HG03520 (cell line): Measurements from ENCODE around the gene XKR8.
"Not testable (repeated sequence)": the region's sequence is repeated elsewhere in the genome, so short reads cannot be mapped to it uniquely, and the experiment has no call there.

Experiments used
- ATAC-seq: cut with Tn5 transposase; IDR thresholded peaks from one replicate; pipeline ENCODE4 v1.9.1; 2021; ENCODE audit warnings: mild to moderate bottlenecking, moderate library complexity; ENCODE audit not compliant: unreplicated experiment

XKR8 gene

DNA sequence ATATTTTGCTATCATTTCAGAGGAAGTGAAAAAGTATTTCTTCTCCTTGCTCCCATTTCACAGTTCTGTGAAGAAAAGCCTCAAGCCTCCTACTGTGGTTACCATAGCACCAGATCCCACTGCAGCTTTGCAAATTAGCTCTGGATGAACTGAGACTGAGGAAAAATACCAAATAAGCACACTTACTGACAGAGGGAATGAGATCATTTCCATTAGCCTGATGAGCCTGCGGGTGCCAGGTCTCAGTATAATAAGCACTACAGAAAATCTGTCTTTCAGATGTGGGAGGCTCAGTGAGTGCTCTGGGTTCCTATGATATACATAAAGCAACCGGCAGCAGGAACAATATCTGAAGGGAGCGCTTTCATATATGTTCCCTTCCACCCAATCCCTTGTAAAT lies 21.4 kb downstream of the XKR8 start:
- no peak for ATAC-seq

DNA sequence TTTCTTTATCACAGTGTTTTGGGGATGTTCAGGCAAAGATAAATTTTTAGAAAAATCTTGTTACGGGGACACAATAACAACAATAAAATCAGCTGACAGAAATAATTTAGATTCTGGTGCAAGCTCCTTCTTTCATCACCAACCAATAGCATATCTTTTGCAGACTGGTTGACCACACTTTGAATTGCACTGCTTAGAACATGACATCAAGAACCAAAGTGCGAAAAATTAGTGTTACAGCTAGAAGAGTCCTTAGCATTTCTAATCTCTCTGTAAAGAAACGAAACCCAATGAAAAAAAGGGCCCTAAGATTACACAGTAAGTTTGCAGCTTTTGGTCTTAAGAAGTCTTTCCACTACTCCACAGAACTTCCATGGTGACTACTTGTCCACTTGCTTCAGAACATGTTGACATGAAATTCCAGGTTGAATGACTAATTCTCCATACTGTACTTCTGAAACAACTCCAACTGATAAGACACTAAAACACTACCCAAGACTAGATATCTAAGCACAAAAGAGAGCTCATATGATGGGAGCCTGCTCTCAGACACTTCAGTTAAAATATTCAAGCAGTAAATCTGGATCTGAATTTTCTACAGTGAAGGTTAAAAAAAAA lies 31.3 kb downstream of the XKR8 start:
- no peak for ATAC-seq

DNA sequence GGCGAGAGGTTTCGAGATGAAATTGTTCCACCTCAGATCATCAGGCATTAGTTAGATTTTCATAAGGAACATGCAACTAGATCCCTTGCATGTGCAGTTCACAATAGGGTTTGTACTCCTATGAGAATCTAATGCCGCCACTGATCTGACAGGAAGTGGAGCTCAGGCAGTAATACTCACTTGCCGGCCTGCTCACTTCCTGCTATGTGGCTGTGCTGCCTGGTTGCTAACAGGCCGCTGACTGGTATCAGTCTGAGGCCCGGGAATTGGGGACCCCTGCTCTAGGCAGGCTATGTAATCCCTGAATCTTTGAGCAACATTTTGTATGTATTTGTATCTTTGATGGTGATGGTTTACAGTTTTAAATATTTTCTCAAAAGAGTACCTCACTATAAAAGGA lies 32.5 kb downstream of the XKR8 start:
- ATAC-seq: no peak

DNA sequence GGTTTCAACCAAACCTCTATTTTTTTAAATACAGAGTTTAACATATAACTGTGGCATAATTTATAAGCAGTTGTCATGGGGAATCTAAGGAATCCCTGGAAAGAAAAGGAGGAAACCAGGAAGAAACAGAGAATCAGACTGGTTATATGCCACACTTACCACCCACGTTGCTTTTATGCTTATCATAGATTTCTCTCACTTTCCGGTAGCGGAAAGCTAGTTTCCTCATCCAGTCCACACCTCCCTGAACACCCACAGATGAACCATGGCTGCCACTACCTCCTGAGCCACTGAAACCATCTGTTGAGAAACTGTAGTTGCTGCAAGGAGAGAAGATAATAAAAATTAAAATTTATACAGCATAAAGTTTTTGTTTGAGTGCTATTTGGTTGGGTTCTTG lies 33.5 kb downstream of the XKR8 start:
- ATAC-seq: no peak

DNA sequence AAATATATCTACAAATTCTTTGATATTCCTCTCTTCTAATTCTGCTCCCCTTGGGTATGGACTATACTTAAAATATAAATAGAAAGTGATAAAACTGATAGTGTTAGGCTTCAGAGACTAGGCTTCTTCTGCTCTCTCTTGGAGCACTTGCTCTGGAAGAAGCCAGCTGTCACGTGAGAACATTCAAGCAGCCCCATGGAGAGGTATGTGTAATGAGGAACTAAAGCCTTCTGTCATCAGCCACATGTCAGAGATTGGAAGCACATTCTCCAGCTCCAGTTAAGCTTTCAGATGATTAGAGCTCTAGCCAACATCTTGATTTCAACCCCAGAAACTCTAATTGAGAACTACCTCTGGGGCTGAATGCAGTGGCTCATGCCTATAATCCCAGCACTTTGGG lies 34.3 kb downstream of the XKR8 start:
- ATAC-seq: no peak

DNA sequence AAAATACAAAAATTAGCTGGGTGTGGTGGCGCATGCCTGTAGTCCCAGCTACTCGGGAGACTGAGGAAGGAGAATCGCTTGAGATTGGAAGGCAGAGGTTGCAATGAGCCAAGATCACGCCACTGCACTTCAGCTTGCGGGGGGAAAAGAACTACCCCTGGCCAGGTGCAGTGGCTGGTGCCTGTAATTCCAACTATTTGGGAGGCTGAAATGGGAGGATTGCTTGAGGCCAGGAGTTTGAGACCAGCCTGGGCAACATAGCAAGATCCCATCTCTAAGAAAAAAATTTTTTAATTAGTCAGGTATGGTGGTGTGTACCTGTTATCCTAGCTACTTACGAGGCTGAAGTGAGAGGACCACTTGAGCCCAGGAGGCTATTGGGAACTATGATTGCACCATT lies 34.8 kb downstream of the XKR8 start:
- not testable (repeated sequence) for ATAC-seq

DNA sequence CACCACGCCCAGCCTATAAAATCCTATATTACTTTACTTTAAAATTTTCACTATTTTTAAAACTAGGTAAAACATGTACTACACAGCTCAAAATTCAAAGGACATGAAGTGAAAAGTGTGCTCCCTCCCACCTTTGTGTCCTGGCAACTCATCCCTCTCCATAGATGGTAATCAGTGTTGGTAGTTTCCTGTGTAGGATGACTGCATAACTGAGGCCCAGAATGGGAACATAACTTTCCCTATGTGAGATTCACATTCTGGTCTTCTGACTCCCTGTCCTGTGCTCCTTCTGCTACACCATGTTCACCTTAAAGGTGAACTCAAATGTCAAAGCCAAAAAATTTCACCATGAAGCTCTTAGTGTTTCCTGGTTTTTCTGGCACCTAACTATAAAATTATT lies 39.3 kb downstream of the XKR8 start:
- no peak for ATAC-seq

DNA sequence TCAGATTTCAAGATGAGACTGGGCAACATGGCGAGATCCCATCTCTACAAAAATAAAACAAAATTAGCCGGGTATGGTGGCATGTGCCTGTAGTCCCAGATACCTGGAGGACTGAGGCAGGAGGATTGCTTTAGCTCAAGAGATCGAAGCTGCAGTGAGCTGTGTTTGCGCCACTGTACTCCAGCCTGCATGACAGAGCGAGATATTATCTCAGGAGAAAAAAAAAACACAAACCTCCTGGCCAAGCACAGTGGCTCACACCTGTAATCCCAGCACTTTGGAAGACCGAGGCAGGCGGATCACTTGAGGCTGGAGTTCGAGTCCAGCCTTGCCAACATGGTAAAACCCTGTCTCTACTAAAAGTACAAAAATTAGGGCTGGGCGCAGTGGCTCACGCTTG lies 42.8 kb downstream of the XKR8 start:
- no peak for ATAC-seq

DNA sequence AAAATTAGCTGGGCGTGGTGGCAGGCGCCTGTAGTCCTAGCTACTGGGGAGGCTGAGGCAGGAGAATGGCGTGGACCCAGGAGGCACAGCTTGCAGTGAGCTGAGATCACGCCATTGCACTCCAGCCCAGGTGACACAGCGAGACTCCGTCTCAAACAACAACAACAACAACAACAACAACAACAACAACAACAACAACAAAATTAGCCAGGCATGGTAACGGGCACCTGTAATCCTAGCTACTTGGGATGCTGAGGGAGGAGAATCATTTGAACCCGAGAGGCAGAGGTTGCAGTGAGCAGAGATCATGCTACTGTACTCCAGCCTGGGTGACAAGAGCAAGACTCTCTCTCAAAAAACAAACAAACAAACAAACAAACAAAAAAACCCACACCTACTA lies 43.3 kb downstream of the XKR8 start:
- not testable (repeated sequence) for ATAC-seq

DNA sequence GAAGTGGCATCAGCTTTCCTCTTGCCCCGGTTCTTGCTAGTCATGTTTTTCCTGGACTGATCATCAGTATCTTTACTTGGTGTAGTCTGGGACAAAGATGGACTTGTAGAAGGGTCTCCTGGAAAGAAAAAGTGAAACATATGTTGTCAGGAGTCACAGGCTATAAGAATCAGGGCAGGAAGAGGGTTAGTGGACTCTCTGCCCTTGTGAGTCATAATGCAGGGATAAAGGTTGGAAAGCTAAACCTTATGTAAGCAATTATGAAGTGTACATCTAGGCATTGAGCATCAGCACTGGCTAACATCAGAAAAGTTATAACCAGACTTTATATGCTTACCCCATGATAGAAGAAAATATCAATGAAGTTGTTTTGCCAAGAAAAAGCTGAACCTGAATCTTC lies 51.2 kb downstream of the XKR8 start:
- ATAC-seq: no peak
